SU-DHL-6 (cell line): ENCODE measurements around the gene SKI.

Source experiments
- H2AFZ ChIP-seq: fragments of 200-600 bp; sonication (generic); 2 replicates; pipeline ENCODE4 v1.6.1; 2014; ENCODE audit warnings: low read depth, mild to moderate bottlenecking, moderate library complexity, mixed read lengths, antibody characterized with exemption, low read length; ENCODE audit not compliant: severe bottlenecking
- H3F3A ChIP-seq: fragments of 200-600 bp; shearing (Covaris generic); 2 replicates; pipeline ENCODE4 v1.6.0; 2016; ENCODE audit warnings: antibody characterized with exemption, mild to moderate bottlenecking; ENCODE audit not compliant: insufficient read depth
- H3K27ac ChIP-seq: fragments of 200-600 bp; sonication (generic); 2 replicates; pipeline ENCODE4 v1.5.1; 2016; ENCODE audit warnings: low read depth, mild to moderate bottlenecking, low read length, moderate library complexity, mixed read lengths
- H3K27me3 ChIP-seq: fragments of 200-600 bp; sonication (generic), shearing (Covaris generic); 2 replicates; pipeline ENCODE4 v1.6.0; 2014; ENCODE audit warnings: mild to moderate bottlenecking, low read length
- H3K36me3 ChIP-seq: fragments of 200-600 bp; sonication (generic); 2 replicates; pipeline ENCODE4 v1.6.1; 2014; ENCODE audit warnings: mild to moderate bottlenecking, low read length, mixed read lengths
- H3K4me2 ChIP-seq: fragments of 300-600, 200-600 bp; shearing (Covaris generic), sonication (generic); 2 replicates; pipeline ENCODE4 v1.6.0; 2014; ENCODE audit warnings: low read length, low read depth, mild to moderate bottlenecking; ENCODE audit not compliant: poor library complexity, severe bottlenecking
- H3K4me3 ChIP-seq: fragments of 200-600 bp; sonication (generic); 2 replicates; pipeline ENCODE4 v1.5.1; 2014; ENCODE audit warnings: antibody characterized with exemption, low read length, mild to moderate bottlenecking, mixed read lengths; ENCODE audit not compliant: insufficient read depth, poor library complexity, severe bottlenecking
- H3K79me2 ChIP-seq: fragments of 200-600 bp; sonication (generic); 2 replicates; pipeline ENCODE4 v1.6.1; 2014; ENCODE audit warnings: mild to moderate bottlenecking, low read length, moderate library complexity; ENCODE audit not compliant: insufficient read depth
- H3K9ac ChIP-seq: fragments of 200-600 bp; sonication (generic); 2 replicates; pipeline ENCODE4 v1.7.0; 2014; ENCODE audit warnings: mild to moderate bottlenecking, low read length
- H3K9me2 ChIP-seq: fragments of 200-600 bp; sonication (generic); replicated peaks from 2 replicates; pipeline ENCODE4 v1.6.1; 2014; ENCODE audit warnings: low read length; ENCODE audit not compliant: insufficient read depth
- H3K9me3 ChIP-seq: fragments of 200-600 bp; sonication (generic); 2 replicates; pipeline ENCODE4 v1.6.1; 2014; ENCODE audit warnings: low read length, mixed read lengths; ENCODE audit not compliant: insufficient read depth
- H4K20me1 ChIP-seq: fragments of 200-600 bp; sonication (generic); 2 replicates; pipeline ENCODE4 v1.6.1; 2014; ENCODE audit warnings: low read depth, mild to moderate bottlenecking, antibody characterized with exemption, low read length, moderate library complexity, mixed read lengths
- EZH2phosphoT487 ChIP-seq: fragments of 200-600 bp; sonication (generic), shearing (Covaris generic); conservative IDR thresholded peaks from 2 replicates; pipeline ENCODE4 v1.6.1; 2018; ENCODE audit warnings: mild to moderate bottlenecking, antibody characterized with exemption, low read length, moderate library complexity, mixed read lengths
- TF ChIP-seq, protein P1 (sequence below): fragments of 200-600 bp; sonication (generic); IDR thresholded peaks from one replicate; pipeline ENCODE4 v1.5.1; 2017; ENCODE audit warnings: antibody characterized with exemption, mild to moderate bottlenecking, low read length, moderate library complexity; ENCODE audit not compliant: insufficient read depth, poor library complexity, severe bottlenecking

Gene SKI

DNA sequence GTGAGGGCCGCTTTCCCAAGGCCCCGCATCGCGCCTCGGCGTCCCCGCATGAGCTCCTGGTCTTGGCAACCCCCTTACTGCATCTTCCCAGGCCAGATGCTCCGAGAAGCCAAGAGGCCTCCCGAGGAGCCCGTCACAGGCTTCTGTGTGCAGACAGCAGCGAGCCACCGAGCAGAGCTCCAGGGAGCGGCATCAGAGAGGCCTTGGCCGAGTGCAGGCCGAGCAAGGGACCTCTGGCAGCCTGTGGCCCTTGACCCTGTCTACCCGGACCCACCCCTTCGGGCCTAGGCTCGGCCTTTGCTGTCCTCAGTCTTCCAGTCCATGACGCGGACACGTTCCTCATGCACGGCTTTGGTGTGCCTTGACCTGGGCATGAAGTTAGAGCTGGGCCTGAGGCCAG is 99.7 kb downstream of the SKI start:
- Histone ChIP-seq H3K27me3 (no peaks in the 10 kb centered on the region), H3K27ac (no peak overlapping the region), H3K9me3 (no peaks in the 10 kb centered on the region), H3F3A (no peaks in the 10 kb centered on the region), H3K79me2 (no peaks in the 10 kb centered on the region), H3K4me2 (no peak overlapping the region), H2AFZ (no peak overlapping the region), H3K36me3 (no peaks in the 10 kb centered on the region), H3K4me3 (no peak overlapping the region), H3K9ac (no peak overlapping the region), H3K9me2 (no peaks in the 10 kb centered on the region), H4K20me1 (no peaks in the 10 kb centered on the region)
- no peak for TF ChIP-seq EZH2phosphoT487
- TF ChIP-seq, protein P1, sequence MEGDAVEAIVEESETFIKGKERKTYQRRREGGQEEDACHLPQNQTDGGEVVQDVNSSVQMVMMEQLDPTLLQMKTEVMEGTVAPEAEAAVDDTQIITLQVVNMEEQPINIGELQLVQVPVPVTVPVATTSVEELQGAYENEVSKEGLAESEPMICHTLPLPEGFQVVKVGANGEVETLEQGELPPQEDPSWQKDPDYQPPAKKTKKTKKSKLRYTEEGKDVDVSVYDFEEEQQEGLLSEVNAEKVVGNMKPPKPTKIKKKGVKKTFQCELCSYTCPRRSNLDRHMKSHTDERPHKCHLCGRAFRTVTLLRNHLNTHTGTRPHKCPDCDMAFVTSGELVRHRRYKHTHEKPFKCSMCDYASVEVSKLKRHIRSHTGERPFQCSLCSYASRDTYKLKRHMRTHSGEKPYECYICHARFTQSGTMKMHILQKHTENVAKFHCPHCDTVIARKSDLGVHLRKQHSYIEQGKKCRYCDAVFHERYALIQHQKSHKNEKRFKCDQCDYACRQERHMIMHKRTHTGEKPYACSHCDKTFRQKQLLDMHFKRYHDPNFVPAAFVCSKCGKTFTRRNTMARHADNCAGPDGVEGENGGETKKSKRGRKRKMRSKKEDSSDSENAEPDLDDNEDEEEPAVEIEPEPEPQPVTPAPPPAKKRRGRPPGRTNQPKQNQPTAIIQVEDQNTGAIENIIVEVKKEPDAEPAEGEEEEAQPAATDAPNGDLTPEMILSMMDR = no peak

DNA sequence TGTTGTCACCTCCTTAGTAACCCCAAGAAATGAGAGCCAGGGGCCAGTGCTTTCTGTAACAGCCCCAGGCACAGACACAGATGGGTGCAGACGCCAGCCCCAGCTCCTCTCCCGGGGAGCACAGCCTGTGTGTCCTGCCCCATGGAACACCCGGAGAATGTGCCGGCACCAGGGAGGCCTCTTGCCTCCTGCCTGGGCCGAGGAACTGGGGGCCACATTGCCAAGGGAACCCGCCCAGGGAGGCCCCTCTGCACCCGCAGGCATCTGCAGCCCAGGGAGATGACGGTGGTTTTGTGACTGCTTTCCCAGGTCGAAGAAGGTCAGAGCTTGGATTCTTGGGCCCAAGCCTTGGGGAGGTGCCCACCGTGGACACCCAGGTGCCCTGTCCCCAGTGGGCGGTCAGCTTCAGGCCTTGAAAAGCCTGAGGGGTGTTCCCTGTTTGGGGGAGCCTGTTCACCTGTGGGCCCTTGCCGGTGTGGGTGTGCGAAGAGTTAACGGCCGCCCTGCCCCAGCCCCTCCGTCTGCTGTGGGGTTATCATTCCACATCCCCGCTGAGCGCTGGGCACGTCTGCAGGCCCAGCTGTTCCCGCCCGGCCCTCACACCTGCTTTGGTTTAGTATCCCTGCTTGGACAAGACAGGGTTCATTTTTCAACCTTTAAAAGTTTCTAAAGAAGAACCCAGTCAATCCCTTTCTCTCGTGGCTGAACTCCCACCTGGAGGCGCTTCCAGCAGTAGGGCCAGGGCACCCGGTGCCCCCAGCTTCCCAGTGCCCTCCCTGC is 100.7 kb downstream of the SKI start:
- no peak overlapping the region for H3K4me3 ChIP-seq
- H3K36me3 ChIP-seq = no peaks in the 10 kb centered on the region
- no peaks in the 10 kb centered on the region for H3K27me3 ChIP-seq
- H3K9ac ChIP-seq = no peak overlapping the region
- H3K4me2 ChIP-seq = no peak overlapping the region
- no peak for TF ChIP-seq EZH2phosphoT487
- TF ChIP-seq, protein P1 = no peak
- H4K20me1 ChIP-seq = no peaks in the 10 kb centered on the region
- no peaks in the 10 kb centered on the region for H3F3A ChIP-seq
- H3K27ac ChIP-seq = no peak overlapping the region
- H3K9me3 ChIP-seq = no peaks in the 10 kb centered on the region
- no peaks in the 10 kb centered on the region for H3K9me2 ChIP-seq
- H2AFZ ChIP-seq = no peak overlapping the region
- H3K79me2 ChIP-seq = no peaks in the 10 kb centered on the region

DNA sequence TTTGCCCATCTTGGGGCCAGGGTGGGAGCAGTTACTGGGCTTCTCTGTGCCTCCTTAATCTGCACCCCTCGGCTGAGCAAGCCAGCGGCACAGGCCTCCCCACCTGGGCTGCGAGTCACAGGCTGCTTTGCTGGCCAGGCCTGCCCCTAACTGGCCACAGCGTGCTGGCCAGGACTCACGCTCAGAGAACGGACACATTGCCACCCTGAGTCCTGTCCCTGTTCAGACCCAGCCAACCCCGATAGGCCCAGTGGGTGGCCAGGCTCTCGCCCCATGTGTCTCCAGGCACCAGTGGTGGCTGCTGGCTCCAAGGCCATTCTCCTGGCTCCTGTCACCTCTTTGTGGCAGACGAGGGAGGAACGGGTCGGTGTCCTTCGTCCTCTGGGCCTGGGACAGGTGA is 101.9 kb downstream of the SKI start:
- Histone ChIP-seq H3K27ac (no peak overlapping the region), H3K9ac (no peak overlapping the region), H3K27me3 (no peaks in the 10 kb centered on the region), H4K20me1 (no peaks in the 10 kb centered on the region), H2AFZ (no peak overlapping the region), H3K9me3 (no peaks in the 10 kb centered on the region), H3F3A (no peaks in the 10 kb centered on the region), H3K4me2 (no peak overlapping the region), H3K9me2 (no peaks in the 10 kb centered on the region), H3K79me2 (no peaks in the 10 kb centered on the region), H3K4me3 (no peak overlapping the region), H3K36me3 (no peaks in the 10 kb centered on the region)
- TF ChIP-seq EZH2phosphoT487 = no peak
- TF ChIP-seq, protein P1 = no peak
